GM19351 (cell line): ENCODE measurements around the gene CLCN2.

Experiments
- ATAC-seq: cut with Tn5 transposase; IDR thresholded peaks from one replicate; pipeline ENCODE4 v1.9.1; 2021; ENCODE audit warnings: mild to moderate bottlenecking, moderate library complexity; ENCODE audit not compliant: unreplicated experiment

CLCN2 gene

DNA sequence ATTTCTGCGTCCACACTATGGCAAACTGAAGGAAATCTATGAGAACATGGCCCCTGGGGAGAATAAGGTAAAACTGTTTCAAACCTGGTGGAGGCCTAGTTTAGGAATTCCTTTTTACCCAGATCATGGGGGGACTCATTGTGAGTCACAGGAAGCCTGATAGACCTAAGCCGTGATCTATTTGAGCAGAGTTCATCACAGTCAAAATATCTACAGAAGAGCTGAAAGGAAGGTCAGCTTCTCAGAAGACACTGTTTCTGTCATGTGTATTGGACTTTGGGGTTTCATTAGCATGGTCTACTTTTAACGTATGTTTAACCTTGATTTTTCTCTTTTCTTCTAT, 61.1 kb downstream of the CLCN2 start:
- no peak for ATAC-seq

- no peak for ATAC-seq
These were observed 61.7 kb downstream of the CLCN2 start for GRCh38 chr3:184299488-184300377.

DNA sequence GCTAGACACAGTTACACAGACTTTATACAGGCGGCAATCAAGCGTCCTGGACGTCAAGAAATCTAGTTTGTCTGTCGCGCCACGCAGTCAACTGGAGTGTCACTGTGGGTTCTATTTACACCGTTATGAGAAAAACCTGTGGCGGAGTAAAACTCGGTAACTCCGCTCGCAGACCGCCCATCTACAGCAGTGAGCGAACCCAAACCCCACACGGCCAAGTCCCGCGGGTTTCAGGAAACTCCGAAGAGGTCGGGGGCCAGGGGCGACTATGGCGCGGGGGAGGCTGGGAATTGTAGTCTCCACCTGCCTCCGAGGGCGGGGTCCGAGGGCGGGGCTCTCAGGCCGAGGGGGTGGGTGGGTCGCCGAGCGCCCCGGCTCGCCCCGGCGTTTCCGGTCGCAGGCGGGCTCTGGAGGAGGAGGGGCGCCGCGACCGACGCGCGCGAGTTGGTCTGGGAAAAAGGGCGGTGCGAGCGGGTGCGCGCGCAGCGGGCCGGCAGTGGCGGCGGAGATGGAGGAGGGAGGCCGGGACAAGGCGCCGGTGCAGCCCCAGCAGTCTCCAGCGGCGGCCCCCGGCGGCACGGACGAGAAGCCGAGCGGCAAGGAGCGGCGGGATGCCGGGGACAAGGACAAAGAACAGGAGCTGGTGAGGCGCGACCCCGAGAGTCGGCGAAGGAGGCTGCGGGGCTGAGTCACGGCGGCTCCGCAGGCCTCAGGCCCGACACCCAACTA, 62.5 kb downstream of the CLCN2 start, which contains the start of gene PSMD2:
PSMD2 (plus strand) TSS at position 483 of the 729 bp plus-strand sequence; CDS start at position 509, 26 bp downstream.
- peak; percentile 96 for ATAC-seq

GRCh38 chr3:184296616-184297015, 64.8 kb downstream of the CLCN2 start:
- no peak for ATAC-seq
